Activated CD8-positive, alpha-beta memory T cell treated with anti-CD3 and anti-CD28 coated beads, Interleukin-2, amount 50 U/mL, for 24 hours (primary cell): ENCODE measurements around the gene ERLIN1.

Source experiments
- DNase-seq: peaks from one replicate; pipeline ENCODE4 v3.0.0-alpha.2; 2020; ENCODE audit errors: extremely low read depth

ERLIN1 gene

GRCh38 chr10:100185364-100186252, at the start of gene ERLIN1:
Gene ERLIN1 (minus strand): TSS chr10:100186029. CDS start chr10:100185626, 403 bp downstream.
- peak; percentile 83 for DNase-seq

GRCh38 chr10:100232101-100232500, 46.3 kb upstream of the ERLIN1 start:
- DNase-seq = no peak

GRCh38 chr10:100229819-100230422, 44.1 kb upstream of the ERLIN1 start:
- no peak for DNase-seq

GRCh38 chr10:100223879-100224278, 38.0 kb upstream of the ERLIN1 start:
- no peak for DNase-seq

GRCh38 chr10:100222529-100222928, 36.7 kb upstream of the ERLIN1 start:
- DNase-seq = no peak

- DNase-seq = no peak
Measured at GRCh38 chr10:100216006-100216405, 30.2 kb upstream of the ERLIN1 start.

- DNase-seq = no peak
Measured at GRCh38 chr10:100209303-100209702, 23.5 kb upstream of the ERLIN1 start.

- DNase-seq = no peak
Measured at GRCh38 chr10:100208276-100208675, 22.4 kb upstream of the ERLIN1 start.

- DNase-seq = no peak
Measured at GRCh38 chr10:100204370-100204769, 18.5 kb upstream of the ERLIN1 start.

- no peak for DNase-seq
Measured at GRCh38 chr10:100201549-100201948, 15.7 kb upstream of the ERLIN1 start.

- no peak for DNase-seq
Measured at GRCh38 chr10:100194711-100195110, 8.9 kb upstream of the ERLIN1 start.

GRCh38 chr10:100192350-100192749, 6.5 kb upstream of the ERLIN1 start:
- no peak for DNase-seq

- DNase-seq = no peak
Measured at GRCh38 chr10:100186253-100187212, 704 bp upstream of the ERLIN1 start.

- DNase-seq = no peak
Measured at GRCh38 chr10:100184840-100185239, 989 bp downstream of the ERLIN1 start.

GRCh38 chr10:100184426-100184825, 1.4 kb downstream of the ERLIN1 start:
- DNase-seq = no peak

- no peak for DNase-seq
Measured at GRCh38 chr10:100183481-100183880, 2.3 kb downstream of the ERLIN1 start.

- no peak for DNase-seq
Measured at GRCh38 chr10:100182908-100183307, 2.9 kb downstream of the ERLIN1 start.

- no peak for DNase-seq
Measured at GRCh38 chr10:100182281-100182680, 3.5 kb downstream of the ERLIN1 start.

- DNase-seq = no peak
Measured at GRCh38 chr10:100175875-100176274, 10.0 kb downstream of the ERLIN1 start.

- DNase-seq = no peak
Measured at GRCh38 chr10:100174699-100175677, 10.8 kb downstream of the ERLIN1 start.

GRCh38 chr10:100173035-100173434, 12.8 kb downstream of the ERLIN1 start:
- no peak for DNase-seq
